ENCODE results near the gene CPEB4.

GRCh38 chr5:173969167-173970049 lies 81.3 kb downstream of the CPEB4 start:
- TF ChIP-seq CTCF (IDR thresholded peaks at IDR 0.05), result no peak
- peak; percentile 46 for TF ChIP-seq POLR2AphosphoS5 (IDR thresholded peaks at IDR 0.05)
- TF ChIP-seq POLR2A (IDR thresholded peaks at IDR 0.05), result no peak

Measured in prostate gland (tissue), 2 donors.